WERI-Rb-1 (cell line): ENCODE measurements around the gene CAPG.

Experiments
- DNase-seq: peaks from one replicate; pipeline ENCODE4 v3.0.0-alpha.2; 2020
- H3K27ac ChIP-seq: fragments of 250-450 bp; sonication (Bioruptor Pico); 2 replicates; pipeline ENCODE4 v1.5.1; 2020; ENCODE audit warnings: mild to moderate bottlenecking, moderate library complexity
- H3K27me3 ChIP-seq: fragments of 250-450 bp; sonication (Bioruptor Pico); 2 replicates; pipeline ENCODE4 v1.5.1; 2021; ENCODE audit warnings: mild to moderate bottlenecking, low read depth, moderate library complexity; ENCODE audit not compliant: insufficient read depth, severe bottlenecking
- H3K36me3 ChIP-seq: fragments of 250-450 bp; sonication (Bioruptor Pico); 2 replicates; pipeline ENCODE4 v1.5.1; 2020; ENCODE audit warnings: mild to moderate bottlenecking, moderate library complexity
- H3K4me3 ChIP-seq: 2 replicates; pipeline ENCODE4 v1.5.1; 2011; ENCODE audit warnings: low read depth, mild to moderate bottlenecking, control low read depth, low read length
- H3K9me3 ChIP-seq: fragments of 250-450 bp; sonication (Bioruptor Pico); 2 replicates; pipeline ENCODE4 v1.5.1; 2021; ENCODE audit warnings: mild to moderate bottlenecking, moderate library complexity; ENCODE audit not compliant: severe bottlenecking
- TF ChIP-seq, protein P1 (sequence below): IDR thresholded peaks from 2 replicates; pipeline ENCODE4 v1.5.1; 2011; ENCODE audit warnings: low read depth, mild to moderate bottlenecking, control low read depth, inconsistent platforms, low read length

CAPG gene

DNA sequence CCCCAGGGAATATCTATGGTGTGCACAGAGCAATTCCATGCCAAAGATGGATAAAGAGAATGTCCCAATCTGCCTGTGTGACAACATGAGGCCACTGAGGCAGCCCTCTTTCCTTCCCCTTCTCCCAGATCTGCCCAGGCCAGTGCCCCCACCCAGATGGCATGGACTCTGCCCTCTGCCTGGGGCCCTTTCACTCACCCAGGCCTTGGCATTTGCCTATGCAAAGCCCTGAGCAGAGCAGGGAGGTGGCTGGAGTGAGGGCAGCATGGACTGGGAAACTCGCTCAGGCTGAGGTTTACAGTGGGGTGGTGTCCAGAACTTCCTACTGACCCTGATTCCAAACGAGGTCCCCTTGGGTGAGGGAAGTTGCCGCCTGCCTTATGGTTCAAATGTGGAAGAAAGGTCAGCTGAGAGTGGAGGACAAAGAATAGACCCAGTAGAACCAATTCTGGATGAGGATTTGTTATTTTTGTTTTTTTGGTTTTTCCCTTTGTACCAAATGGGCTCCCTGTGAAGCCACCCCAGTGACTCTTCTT, 17.2 kb upstream of the CAPG start:
- no peaks in the 10 kb centered on the region for H3K9me3 ChIP-seq
- no peak for DNase-seq
- no peaks in the 10 kb centered on the region for H3K36me3 ChIP-seq
- H3K4me3 ChIP-seq: no peak overlapping the region
- H3K27me3 ChIP-seq: no peaks in the 10 kb centered on the region
- no peak overlapping the region for H3K27ac ChIP-seq
- TF ChIP-seq, protein P1, sequence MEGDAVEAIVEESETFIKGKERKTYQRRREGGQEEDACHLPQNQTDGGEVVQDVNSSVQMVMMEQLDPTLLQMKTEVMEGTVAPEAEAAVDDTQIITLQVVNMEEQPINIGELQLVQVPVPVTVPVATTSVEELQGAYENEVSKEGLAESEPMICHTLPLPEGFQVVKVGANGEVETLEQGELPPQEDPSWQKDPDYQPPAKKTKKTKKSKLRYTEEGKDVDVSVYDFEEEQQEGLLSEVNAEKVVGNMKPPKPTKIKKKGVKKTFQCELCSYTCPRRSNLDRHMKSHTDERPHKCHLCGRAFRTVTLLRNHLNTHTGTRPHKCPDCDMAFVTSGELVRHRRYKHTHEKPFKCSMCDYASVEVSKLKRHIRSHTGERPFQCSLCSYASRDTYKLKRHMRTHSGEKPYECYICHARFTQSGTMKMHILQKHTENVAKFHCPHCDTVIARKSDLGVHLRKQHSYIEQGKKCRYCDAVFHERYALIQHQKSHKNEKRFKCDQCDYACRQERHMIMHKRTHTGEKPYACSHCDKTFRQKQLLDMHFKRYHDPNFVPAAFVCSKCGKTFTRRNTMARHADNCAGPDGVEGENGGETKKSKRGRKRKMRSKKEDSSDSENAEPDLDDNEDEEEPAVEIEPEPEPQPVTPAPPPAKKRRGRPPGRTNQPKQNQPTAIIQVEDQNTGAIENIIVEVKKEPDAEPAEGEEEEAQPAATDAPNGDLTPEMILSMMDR: no peak

DNA sequence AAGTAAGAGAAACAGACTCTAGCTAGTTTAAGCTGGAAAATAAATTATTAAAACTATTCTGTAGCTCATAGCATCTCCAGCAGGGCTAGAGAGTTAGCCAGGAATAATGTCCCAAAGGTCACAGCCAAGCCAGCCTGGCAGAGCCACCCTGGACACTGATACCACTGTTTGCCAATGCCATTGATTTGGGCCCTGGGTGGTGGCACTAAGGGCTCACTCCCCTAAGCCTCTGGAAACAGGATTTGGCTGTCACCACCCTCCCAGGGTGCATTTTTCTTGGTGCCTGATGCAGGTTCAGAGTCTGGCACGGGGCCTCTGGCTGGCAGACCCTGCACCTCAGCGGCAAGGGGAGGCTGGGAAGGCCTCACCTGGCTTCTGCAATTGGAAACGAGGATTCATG, 15.4 kb upstream of the CAPG start:
- H3K27ac ChIP-seq: no peak overlapping the region
- DNase-seq: no peak

GRCh38 chr2:85423525-85423924, 13.4 kb upstream of the CAPG start:
- DNase-seq: no peak
- no peak overlapping the region for H3K4me3 ChIP-seq
- H3K27ac ChIP-seq: no peak overlapping the region
- TF ChIP-seq, protein P1: no peak
- H3K9me3 ChIP-seq: no peaks in the 10 kb centered on the region
- H3K36me3 ChIP-seq: no peaks in the 10 kb centered on the region
- no peaks in the 10 kb centered on the region for H3K27me3 ChIP-seq

More for the DNA sequence above, 15.4 kb upstream of the CAPG start:
- Histone ChIP-seq H3K4me3 (no peak overlapping the region), H3K27me3 (no peaks in the 10 kb centered on the region), H3K36me3 (no peaks in the 10 kb centered on the region), H3K9me3 (no peaks in the 10 kb centered on the region)
- TF ChIP-seq, protein P1: no peak

DNA sequence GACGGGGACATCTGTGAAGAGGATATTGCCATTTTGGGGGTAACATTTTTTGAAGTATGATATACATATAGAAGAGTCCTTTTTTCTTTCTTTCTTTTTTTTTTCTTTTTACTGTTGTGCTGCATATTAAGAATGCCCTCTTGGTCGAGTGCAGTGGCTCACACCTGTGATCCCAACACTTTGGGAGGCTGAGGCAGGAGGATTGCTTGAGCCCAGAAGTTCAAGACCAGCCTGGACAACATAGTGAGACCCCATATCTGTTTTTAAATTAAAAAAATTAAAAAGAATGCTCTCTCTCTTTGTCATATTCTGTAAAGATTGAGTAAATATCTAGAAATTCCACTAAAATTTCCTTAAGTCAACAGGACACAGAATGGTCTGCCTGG, 11.9 kb upstream of the CAPG start:
- Histone ChIP-seq H3K27ac (no peak overlapping the region), H3K9me3 (no peaks in the 10 kb centered on the region), H3K27me3 (no peaks in the 10 kb centered on the region), H3K4me3 (no peak overlapping the region), H3K36me3 (no peaks in the 10 kb centered on the region)
- DNase-seq: no peak
- TF ChIP-seq, protein P1: no peak

GRCh38 chr2:85421260-85422071, 11.3 kb upstream of the CAPG start:
- no peaks in the 10 kb centered on the region for H3K36me3 ChIP-seq
- TF ChIP-seq, protein P1: no peak
- DNase-seq: no peak

More at GRCh38 chr2:85421260-85422071, 11.3 kb upstream of the CAPG start:
- Histone ChIP-seq H3K27me3 (no peaks in the 10 kb centered on the region), H3K4me3 (no peak overlapping the region), H3K27ac (peak overlapping the region; percentile 72), H3K9me3 (no peaks in the 10 kb centered on the region)
